Ovary (tissue), 9 donors: ENCODE results near the gene IL15. TPM values are rescaled to one million over a fixed set of nuclear protein-coding genes. Genes with fewer than 3 reads are reported as not detected.

Experiments used
- DNase-seq, 5 donors: peaks; one replicate each; pipeline ENCODE4 v3.0.0-alpha.2; 2019 to 2020
- H3K27ac ChIP-seq, 2 donors: fragments of 200-600 bp; one replicate each; pipeline versions ENCODE4 v1.5.1 to v1.8.0; 2019 to 2022
- H3K27me3 ChIP-seq: fragments of 200-600 bp; one replicate; pipeline ENCODE4 v1.8.0; 2022
- H3K36me3 ChIP-seq: fragments of 200-600 bp; sonication (generic); one replicate; pipeline ENCODE4 v1.5.1; 2019
- H3K4me1 ChIP-seq: one replicate; pipeline ENCODE4 v1.8.1; 2013; ENCODE audit warnings: mild to moderate bottlenecking, moderate library complexity; ENCODE audit not compliant: insufficient read depth
- H3K4me3 ChIP-seq: fragments of 200-600 bp; sonication (generic); one replicate; pipeline ENCODE4 v1.5.1; 2017
- H3K9me3 ChIP-seq, 2 donors: fragments of 200-600 bp in 1 of 2; sonication (generic) in 1 of 2; one replicate each; pipeline versions ENCODE4 v1.5.1 to v1.8.1; 2013 to 2019; ENCODE audit warnings: mild to moderate bottlenecking in 1 of 2, moderate library complexity in 1 of 2
- CTCF ChIP-seq, 3 donors: fragments of 450-650 bp in 2 of 3; fragments of 200-600 bp in 1 of 3; IDR thresholded peaks; one replicate each; pipeline versions ENCODE4 v1.5.1 to v1.8.0; 2016 to 2022; ENCODE audit warnings: antibody characterized with exemption in 3 of 3, mild to moderate bottlenecking in 1 of 3
- EP300 ChIP-seq: sonication (generic); formaldehyde crosslinking; IDR thresholded peaks from one replicate; pipeline ENCODE4 v1.6.1; 2017; ENCODE audit warnings: antibody characterized with exemption
- POLR2A ChIP-seq: fragments of 450-650 bp; IDR thresholded peaks from one replicate; pipeline ENCODE4 v1.6.1; 2017; ENCODE audit warnings: antibody characterized with exemption, mild to moderate bottlenecking, moderate library complexity
- WGBS, 3 donors: extraction: QIAGEN DNeasy Blood & Tissue Kit in 1 of 3; methylation state at CpG; one replicate each; pipeline versions ENCODE4 v1.1.5 to v1.1.7; 2013 to 2017; 5-methylcytosine and 5-hydroxymethylcytosine counted together
- intact Hi-C, 4 donors: fragments of 100-400 bp; cut with DNase I; formaldehyde crosslinking; loops; one replicate each; pipeline versions ENCODE4 v1.11.0 to v1.15.1; 2022 to 2023
- polyA plus RNA-seq, 2 donors: library from polyadenylated mRNA; stranded (reverse); fragments of 200-250 nt in 1 of 2; fragments of 350-450 nt in 1 of 2; fragmentation: Illumina TruSeq in 1 of 2; extraction: RNeasy Lipid Tissue Mini Kit (QIAGEN cat#74804) in 1 of 2; gene quantifications; one replicate each; pipeline ENCODE4 v1.2.3, GENCODE V29; 2013 to 2014
- total RNA-seq, 7 donors: library from RNA; depleted of rRNA in 2 of 7; stranded (reverse); fragments of >200 nt in 2 of 7; fragmentation: NEBNext Ultra II Directional in 3 of 7; extraction: Animal tissue kit (Norgen Biotek cat#: 25700) in 3 of 7; gene quantifications; one replicate each; pipeline versions ENCODE4 v1.1.0 to v1.2.4, GENCODE V29; 2016 to 2023
- donor health status: DM: no; HTN: no; CAD: no; lungs with moderate emphysema.
- donor health status: DM: no; HTN: no; CAD: no.
- donor health status: Bipolar disorder and iron deficiency.
- donor health status: DM: yes; HTN: yes; CAD: no.
- donor health status: DM: no; HTN: no; CAD: no.
- donor health status: DM: yes; HTN: yes; CAD: no.

The IL15 gene
- total and polyA plus RNA-seq, 9 donors: 0.73 to 12.9 (median 1.1) TPM

GRCh38 chr4:141647966-141648365 is 11.6 kb downstream of the IL15 start:
- DNase-seq: no peak
- Histone ChIP-seq H3K9me3 (no peaks in the 10 kb centered on the region), H3K4me3 (no peak overlapping the region), H3K27ac (no peak overlapping the region), H3K36me3 (no peaks in the 10 kb centered on the region), H3K27me3 (no peaks in the 10 kb centered on the region), H3K4me1 (no peaks in the 10 kb centered on the region)
- no peak for TF ChIP-seq CTCF (IDR thresholded peaks at IDR 0.05)
- no peak for TF ChIP-seq POLR2A
- TF ChIP-seq EP300: no peak
- intact Hi-C loops: no loop called here
- WGBS, 3 donors: 37 to 59% (median 57%) methylated on average over 1 of the region's 1 CpG

GRCh38 chr4:141652161-141652778 is 15.9 kb downstream of the IL15 start:
- no peak for DNase-seq
- no peaks in the 10 kb centered on the region for H3K36me3 ChIP-seq
- H3K27me3 ChIP-seq: no peaks in the 10 kb centered on the region
- no peak overlapping the region for H3K4me3 ChIP-seq
- TF ChIP-seq EP300 (no peak), CTCF (IDR thresholded peaks at IDR 0.05) (no peak), POLR2A (no peak)
- H3K9me3 ChIP-seq: no peaks in the 10 kb centered on the region
- 1 to 3% (median 2%) methylated on average over 4 of the region's 4 CpGs for WGBS, 3 donors
- H3K4me1 ChIP-seq: no peaks in the 10 kb centered on the region
- intact Hi-C loops: no loop called here
- H3K27ac ChIP-seq: no peak overlapping the region

GRCh38 chr4:141654098-141654497 is 17.7 kb downstream of the IL15 start:
- H3K4me3 ChIP-seq: no peak overlapping the region
- no peaks in the 10 kb centered on the region for H3K27me3 ChIP-seq
- intact Hi-C loops: no loop called here
- H3K9me3 ChIP-seq: no peaks in the 10 kb centered on the region
- TF ChIP-seq EP300 (no peak), CTCF (IDR thresholded peaks at IDR 0.05) (no peak)
- peak in 3 of 5 donors; percentile 17 to 33 (median 27) for DNase-seq
- no peaks in the 10 kb centered on the region for H3K4me1 ChIP-seq
- H3K27ac ChIP-seq: no peak overlapping the region
- H3K36me3 ChIP-seq: no peaks in the 10 kb centered on the region

GRCh38 chr4:141656031-141656430 is 19.6 kb downstream of the IL15 start:
- Histone ChIP-seq H3K9me3 (no peaks in the 10 kb centered on the region), H3K27ac (no peak overlapping the region), H3K36me3 (no peaks in the 10 kb centered on the region), H3K4me1 (no peaks in the 10 kb centered on the region), H3K4me3 (no peak overlapping the region), H3K27me3 (no peaks in the 10 kb centered on the region)
- DNase-seq: no peak
- intact Hi-C loops: no loop called here
- TF ChIP-seq CTCF (IDR thresholded peaks at IDR 0.05) (no peak), POLR2A (no peak), EP300 (no peak)
- 86 to 91% (median 89%) methylated on average over 3 of the region's 3 CpGs for WGBS, 3 donors
